ENCODE results near the gene SLC20A1. TPM values are rescaled to one million over a fixed set of nuclear protein-coding genes. Genes with fewer than 3 reads are reported as not detected.
A peak's percentile ranks its signal among the peaks of the same experiment; 100 is the strongest.

The SLC20A1 gene
- total RNA-seq, 1 experiment from 2014 or later = 295 TPM

DNA sequence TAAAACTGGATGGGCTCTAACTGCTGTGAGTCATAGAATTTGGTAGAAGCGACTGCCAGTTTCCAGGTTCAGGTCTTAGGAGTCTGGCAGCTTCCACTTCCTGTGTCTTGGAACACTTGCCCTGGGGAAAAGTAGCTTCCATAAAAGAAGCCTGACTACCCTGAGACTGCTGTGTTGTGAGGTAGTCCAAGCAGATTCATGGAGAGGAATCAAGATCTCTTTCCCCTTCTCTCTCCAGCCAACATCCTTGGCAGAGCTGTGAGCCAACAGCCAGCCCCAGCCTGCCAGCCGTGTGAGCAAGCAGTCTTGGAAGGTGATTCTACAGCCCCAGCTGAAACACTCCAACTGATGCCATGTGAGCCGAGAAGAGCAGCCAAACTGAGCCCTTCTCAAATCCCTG, 33.7 kb downstream of the SLC20A1 start:
- intact Hi-C loops (cut with micrococcal nuclease) = no loop called here
- POLR2A ChIA-PET = interaction anchor here (0.7 to 3.5 kb wide), 10 partner anchors 9 to 55 kb away, joined by 3 to 26 read pairs (median 6); partner anchors contain the start of gene SLC20A1
- CTCF ChIA-PET = interaction anchor here (0.5 to 2.7 kb wide), 7 partner anchors 12 to 92 kb away, joined by 3 to 11 read pairs (median 3); no protein-coding TSS in a partner anchor
- Mint-ChIP-seq H3K36me3 (ENCODE audit: insufficient read depth, unreplicated experiment) (peaks cover 5% of the 10 kb centered on the region), H3K4me1 (ENCODE audit: insufficient read depth, unreplicated experiment) (peaks cover 10% of the 10 kb centered on the region), H3K9me3 (ENCODE audit: unreplicated experiment) (no peaks in the 10 kb centered on the region), H3K4me3 (ENCODE audit: unreplicated experiment) (no peak overlapping the region), H3K27me3 (ENCODE audit: insufficient read depth, unreplicated experiment) (no peaks in the 10 kb centered on the region), H3K27ac (ENCODE audit: low read depth, unreplicated experiment) (peak overlapping the region; percentile 39)
- BruUV-seq (replicated peaks) = no TSS peak
- peak; percentile 80 for DNase-seq (ENCODE audit: unreplicated experiment)
- TF ChIP-seq, protein P1, sequence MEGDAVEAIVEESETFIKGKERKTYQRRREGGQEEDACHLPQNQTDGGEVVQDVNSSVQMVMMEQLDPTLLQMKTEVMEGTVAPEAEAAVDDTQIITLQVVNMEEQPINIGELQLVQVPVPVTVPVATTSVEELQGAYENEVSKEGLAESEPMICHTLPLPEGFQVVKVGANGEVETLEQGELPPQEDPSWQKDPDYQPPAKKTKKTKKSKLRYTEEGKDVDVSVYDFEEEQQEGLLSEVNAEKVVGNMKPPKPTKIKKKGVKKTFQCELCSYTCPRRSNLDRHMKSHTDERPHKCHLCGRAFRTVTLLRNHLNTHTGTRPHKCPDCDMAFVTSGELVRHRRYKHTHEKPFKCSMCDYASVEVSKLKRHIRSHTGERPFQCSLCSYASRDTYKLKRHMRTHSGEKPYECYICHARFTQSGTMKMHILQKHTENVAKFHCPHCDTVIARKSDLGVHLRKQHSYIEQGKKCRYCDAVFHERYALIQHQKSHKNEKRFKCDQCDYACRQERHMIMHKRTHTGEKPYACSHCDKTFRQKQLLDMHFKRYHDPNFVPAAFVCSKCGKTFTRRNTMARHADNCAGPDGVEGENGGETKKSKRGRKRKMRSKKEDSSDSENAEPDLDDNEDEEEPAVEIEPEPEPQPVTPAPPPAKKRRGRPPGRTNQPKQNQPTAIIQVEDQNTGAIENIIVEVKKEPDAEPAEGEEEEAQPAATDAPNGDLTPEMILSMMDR (IDR thresholded peaks at IDR 0.05; ENCODE audit: unreplicated experiment) = no peak

- DNase-seq (ENCODE audit: unreplicated experiment) = no peak
- H3K27ac Mint-ChIP-seq (ENCODE audit: low read depth, unreplicated experiment) = no peak overlapping the region
- H3K36me3 Mint-ChIP-seq (ENCODE audit: insufficient read depth, unreplicated experiment) = peaks cover 5% of the 10 kb centered on the region
- ChIA-PET CTCF (interaction anchor here (0.6 to 2.7 kb wide), 2 partner anchors 46 to 1608 kb away, joined by 3 to 11 read pairs; no protein-coding TSS in a partner anchor), POLR2A (interaction anchor here (1.5 to 3.5 kb wide), 3 partner anchors 11 to 56 kb away, joined by 4 to 26 read pairs (median 5); no protein-coding TSS in a partner anchor)
- H3K27me3 Mint-ChIP-seq (ENCODE audit: insufficient read depth, unreplicated experiment) = no peaks in the 10 kb centered on the region
- peaks cover 10% of the 10 kb centered on the region for H3K4me1 Mint-ChIP-seq (ENCODE audit: insufficient read depth, unreplicated experiment)
- no TSS peak for BruUV-seq (replicated peaks)
- intact Hi-C loops (cut with micrococcal nuclease) = no loop called here
- H3K4me3 Mint-ChIP-seq (ENCODE audit: unreplicated experiment) = peak overlapping the region; percentile 47
- H3K9me3 Mint-ChIP-seq (ENCODE audit: unreplicated experiment) = no peaks in the 10 kb centered on the region
- TF ChIP-seq, protein P1 (IDR thresholded peaks at IDR 0.05; ENCODE audit: unreplicated experiment) = no peak
These were observed 34.9 kb downstream of the SLC20A1 start for GRCh38 chr2:112680666-112681101.

GRCh38 chr2:112682101-112682500, 36.4 kb downstream of the SLC20A1 start:
- Mint-ChIP-seq H3K4me1 (ENCODE audit: insufficient read depth, unreplicated experiment) (peaks cover 10% of the 10 kb centered on the region), H3K27ac (ENCODE audit: low read depth, unreplicated experiment) (no peak overlapping the region), H3K9me3 (ENCODE audit: unreplicated experiment) (no peaks in the 10 kb centered on the region), H3K4me3 (ENCODE audit: unreplicated experiment) (no peak overlapping the region), H3K36me3 (ENCODE audit: insufficient read depth, unreplicated experiment) (peaks cover 5% of the 10 kb centered on the region), H3K27me3 (ENCODE audit: insufficient read depth, unreplicated experiment) (no peaks in the 10 kb centered on the region)
- intact Hi-C loops (cut with micrococcal nuclease) = no loop called here
- CTCF ChIA-PET = interaction anchor here (1.6 kb wide), 1 partner anchor 55 kb away, joined by 3 read pairs; no protein-coding TSS in a partner anchor
- POLR2A ChIA-PET = interaction anchor here (0.9 to 1.3 kb wide), 2 partner anchors 10 to 51 kb away, joined by 3 to 6 read pairs; no protein-coding TSS in a partner anchor
- TF ChIP-seq, protein P1 (IDR thresholded peaks at IDR 0.05; ENCODE audit: unreplicated experiment) = no peak
- DNase-seq (ENCODE audit: unreplicated experiment) = no peak
- BruUV-seq (replicated peaks) = no TSS peak

GRCh38 chr2:112683550-112684414, 38.0 kb downstream of the SLC20A1 start:
- ChIA-PET CTCF (interaction anchor here (0.8 to 1.5 kb wide), 4 partner anchors 8 to 258 kb away, joined by 3 to 7 read pairs (median 4); no protein-coding TSS in a partner anchor), POLR2A (interaction anchor here (1.0 to 1.3 kb wide), 3 partner anchors 9 to 57 kb away, joined by 3 read pairs; no protein-coding TSS in a partner anchor)
- no peak for DNase-seq (ENCODE audit: unreplicated experiment)
- BruUV-seq (replicated peaks) = no TSS peak
- no peak overlapping the region for H3K4me3 Mint-ChIP-seq (ENCODE audit: unreplicated experiment)
- H3K36me3 Mint-ChIP-seq (ENCODE audit: insufficient read depth, unreplicated experiment) = no peaks in the 10 kb centered on the region
- H3K27ac Mint-ChIP-seq (ENCODE audit: low read depth, unreplicated experiment) = no peak overlapping the region
- TF ChIP-seq, protein P1 (IDR thresholded peaks at IDR 0.05; ENCODE audit: unreplicated experiment) = no peak
- H3K4me1 Mint-ChIP-seq (ENCODE audit: insufficient read depth, unreplicated experiment) = peaks cover 5% of the 10 kb centered on the region
- no peaks in the 10 kb centered on the region for H3K9me3 Mint-ChIP-seq (ENCODE audit: unreplicated experiment)
- no peaks in the 10 kb centered on the region for H3K27me3 Mint-ChIP-seq (ENCODE audit: insufficient read depth, unreplicated experiment)
- intact Hi-C loops (cut with micrococcal nuclease) = no loop called here

Measured in MCF 10A (cell line).